ENCODE data around the gene TBL3. TPM values are rescaled to one million over a fixed set of nuclear protein-coding genes. Genes with fewer than 3 reads are reported as not detected.
"Not testable (repeated sequence)": the region's sequence is repeated elsewhere in the genome, so short reads cannot be mapped to it uniquely, and the experiment has no call there.

Gene TBL3
- total RNA-seq, 4 donors from 2014 or later, result 4.1 to 46.6 (median 27.4) TPM

GRCh38 chr16:1950047-1950446 lies 21.8 kb upstream of the TBL3 start:
- no peaks in the 10 kb centered on the region for H3K9me3 ChIP-seq
- DNase-seq, result no peak
- H3K4me3 ChIP-seq, result no peak overlapping the region
- H3K36me3 ChIP-seq, result no peaks in the 10 kb centered on the region
- TF ChIP-seq CTCF (IDR thresholded peaks at IDR 0.05), result no peak
- TF ChIP-seq POLR2A (IDR thresholded peaks at IDR 0.05), result no peak
- H3K27ac ChIP-seq, result no peak overlapping the region
- intact Hi-C loops (cut with DNase I; ENCODE audit: low total_unique reads), result no loop called here
- H3K4me1 ChIP-seq, result no peaks in the 10 kb centered on the region
- H3K27me3 ChIP-seq, result no peaks in the 10 kb centered on the region

GRCh38 chr16:1950559-1950958 lies 21.3 kb upstream of the TBL3 start:
- Histone ChIP-seq H3K27ac (no peak overlapping the region), H3K27me3 (no peaks in the 10 kb centered on the region), H3K36me3 (no peaks in the 10 kb centered on the region), H3K4me3 (no peak overlapping the region), H3K4me1 (no peaks in the 10 kb centered on the region), H3K9me3 (no peaks in the 10 kb centered on the region)
- TF ChIP-seq CTCF (IDR thresholded peaks at IDR 0.05) (no peak), POLR2A (IDR thresholded peaks at IDR 0.05) (no peak)
- intact Hi-C loops (cut with DNase I; ENCODE audit: low total_unique reads), result no loop called here
- no peak for DNase-seq

GRCh38 chr16:1953734-1954133 lies 18.1 kb upstream of the TBL3 start:
- intact Hi-C loops (cut with DNase I; ENCODE audit: low total_unique reads), result no loop called here
- Histone ChIP-seq H3K4me3 (no peak overlapping the region), H3K4me1 (no peaks in the 10 kb centered on the region), H3K27me3 (no peaks in the 10 kb centered on the region), H3K27ac (no peak overlapping the region), H3K36me3 (no peaks in the 10 kb centered on the region), H3K9me3 (no peaks in the 10 kb centered on the region)
- no peak for DNase-seq
- TF ChIP-seq CTCF (IDR thresholded peaks at IDR 0.05) (no peak), POLR2A (IDR thresholded peaks at IDR 0.05) (no peak)

- H3K27ac ChIP-seq; intact Hi-C loops (cut with DNase I; ENCODE audit: low total_unique reads); H3K4me3 ChIP-seq; DNase-seq; H3K9me3 ChIP-seq; H3K27me3 ChIP-seq; H3K36me3 ChIP-seq; H3K4me1 ChIP-seq: not testable (repeated sequence)
Observed at GRCh38 chr16:1957434-1958142, 14.3 kb upstream of the TBL3 start.

GRCh38 chr16:1958143-1958491 lies 13.7 kb upstream of the TBL3 start:
- intact Hi-C loops (cut with DNase I; ENCODE audit: low total_unique reads), result not testable (repeated sequence)

GRCh38 chr16:1958715-1959268 lies 13.1 kb upstream of the TBL3 start:
- Histone ChIP-seq H3K4me1 (no peaks in the 10 kb centered on the region), H3K9me3 (no peaks in the 10 kb centered on the region), H3K36me3 (no peaks in the 10 kb centered on the region), H3K4me3 (peak overlapping the region in 1 of 2 donors; percentile 63), H3K27ac (peak overlapping the region; percentile 67 to 81), H3K27me3 (no peaks in the 10 kb centered on the region)
- intact Hi-C loops (cut with DNase I; ENCODE audit: low total_unique reads), result no loop called here
- TF ChIP-seq CTCF (IDR thresholded peaks at IDR 0.05), result no peak
- no peak for TF ChIP-seq POLR2A (IDR thresholded peaks at IDR 0.05)
- DNase-seq, result peak; percentile 39 to 46

More at GRCh38 chr16:1958143-1958491, 13.7 kb upstream of the TBL3 start:
- H3K36me3 ChIP-seq, H3K27ac ChIP-seq, H3K27me3 ChIP-seq, H3K9me3 ChIP-seq, H3K4me1 ChIP-seq, H3K4me3 ChIP-seq: not testable (repeated sequence)
- peak in 1 of 2 donors; percentile 22 for DNase-seq

All from uterus (tissue), 4 donors.